ENCODE data around the gene COPB2. TPM values are rescaled to one million over a fixed set of nuclear protein-coding genes. Genes with fewer than 3 reads are reported as not detected.

The COPB2 gene
- total RNA-seq, 1 donor from 2014 or later: 113 TPM

DNA sequence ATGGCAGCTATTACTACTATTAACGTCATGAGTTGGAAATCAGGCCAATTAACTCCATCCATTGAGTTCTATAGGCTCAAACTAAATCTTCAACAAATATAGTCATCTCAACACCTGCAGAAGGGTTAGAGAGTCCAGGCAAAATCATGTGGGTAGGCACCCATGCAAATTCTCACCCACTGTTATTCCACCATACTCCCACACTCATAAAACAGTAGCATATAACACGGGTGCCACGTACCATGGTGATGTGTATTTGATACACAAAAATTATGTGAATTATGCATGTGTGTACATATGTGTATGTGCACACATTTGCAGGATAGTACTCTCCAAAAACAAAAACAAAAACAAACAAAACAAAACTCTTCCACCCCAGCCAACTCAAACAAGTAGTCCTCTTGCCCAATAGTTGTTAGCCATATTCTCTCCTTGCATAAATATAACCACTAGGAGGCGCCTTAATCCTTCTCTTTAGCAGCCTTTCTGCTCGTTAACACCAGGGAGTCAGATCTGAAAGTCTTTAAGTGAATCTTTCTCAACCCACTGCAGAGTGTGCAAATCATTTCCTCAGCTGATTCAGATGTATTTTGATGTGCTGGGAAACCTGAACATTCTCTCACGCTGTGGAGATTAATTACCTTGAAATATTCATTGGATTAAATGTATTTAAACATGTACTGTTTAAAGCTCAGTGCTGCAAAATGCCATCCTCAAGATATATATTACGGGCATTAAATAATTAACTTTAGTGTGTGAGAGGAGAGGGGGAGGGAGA lies 38.0 kb upstream of the COPB2 start:
- Mint-ChIP-seq H3K36me3 (ENCODE audit: low read depth) (peaks cover 3% of the 10 kb centered on the region), H3K9me3 (no peaks in the 10 kb centered on the region), H3K27ac (ENCODE audit: unreplicated experiment) (no peak overlapping the region), H3K27me3 (ENCODE audit: low read depth) (no peaks in the 10 kb centered on the region), H3K4me3 (no peak overlapping the region), H3K4me1 (no peaks in the 10 kb centered on the region)
- TF ChIP-seq, protein P1, sequence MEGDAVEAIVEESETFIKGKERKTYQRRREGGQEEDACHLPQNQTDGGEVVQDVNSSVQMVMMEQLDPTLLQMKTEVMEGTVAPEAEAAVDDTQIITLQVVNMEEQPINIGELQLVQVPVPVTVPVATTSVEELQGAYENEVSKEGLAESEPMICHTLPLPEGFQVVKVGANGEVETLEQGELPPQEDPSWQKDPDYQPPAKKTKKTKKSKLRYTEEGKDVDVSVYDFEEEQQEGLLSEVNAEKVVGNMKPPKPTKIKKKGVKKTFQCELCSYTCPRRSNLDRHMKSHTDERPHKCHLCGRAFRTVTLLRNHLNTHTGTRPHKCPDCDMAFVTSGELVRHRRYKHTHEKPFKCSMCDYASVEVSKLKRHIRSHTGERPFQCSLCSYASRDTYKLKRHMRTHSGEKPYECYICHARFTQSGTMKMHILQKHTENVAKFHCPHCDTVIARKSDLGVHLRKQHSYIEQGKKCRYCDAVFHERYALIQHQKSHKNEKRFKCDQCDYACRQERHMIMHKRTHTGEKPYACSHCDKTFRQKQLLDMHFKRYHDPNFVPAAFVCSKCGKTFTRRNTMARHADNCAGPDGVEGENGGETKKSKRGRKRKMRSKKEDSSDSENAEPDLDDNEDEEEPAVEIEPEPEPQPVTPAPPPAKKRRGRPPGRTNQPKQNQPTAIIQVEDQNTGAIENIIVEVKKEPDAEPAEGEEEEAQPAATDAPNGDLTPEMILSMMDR (conservative IDR thresholded peaks at IDR 0.05): peak; percentile 92
- DNase-seq (ENCODE audit: low read depth, low spot score): peak; percentile 14

DNA sequence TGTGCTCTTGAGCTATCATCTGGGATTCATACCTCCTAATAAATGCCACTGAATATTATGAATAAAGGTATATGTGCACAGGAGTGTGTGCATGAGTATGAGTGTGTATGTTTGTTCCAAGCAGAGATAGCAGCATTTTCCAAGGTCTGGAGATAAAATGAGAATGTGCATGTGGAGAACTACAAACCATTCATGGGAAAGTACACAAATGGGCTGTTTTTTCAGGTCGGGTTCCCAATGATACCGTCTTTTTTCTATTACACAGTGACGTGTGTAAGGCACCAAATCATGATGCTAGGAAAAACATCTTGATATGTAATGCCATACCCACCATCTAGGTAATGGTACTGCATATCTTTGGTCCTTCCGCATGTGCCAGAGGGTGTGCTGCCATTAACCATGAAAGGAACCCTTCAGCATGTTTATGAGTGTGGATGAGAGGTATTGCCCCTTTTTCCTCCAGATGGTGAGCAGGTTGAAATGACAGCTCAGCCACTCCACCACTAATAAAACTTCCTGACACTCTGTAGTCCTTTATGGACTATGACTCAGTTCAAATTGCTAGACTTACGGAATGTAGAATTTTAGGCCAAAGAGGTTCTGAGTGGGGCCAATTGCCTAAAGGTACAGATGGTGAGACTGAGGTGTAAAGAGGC lies 36.4 kb upstream of the COPB2 start:
- DNase-seq (ENCODE audit: low read depth, low spot score): no peak
- TF ChIP-seq, protein P1 (conservative IDR thresholded peaks at IDR 0.05): no peak
- no peaks in the 10 kb centered on the region for H3K27me3 Mint-ChIP-seq (ENCODE audit: low read depth)
- H3K4me3 Mint-ChIP-seq: no peak overlapping the region
- H3K9me3 Mint-ChIP-seq: no peaks in the 10 kb centered on the region
- H3K27ac Mint-ChIP-seq (ENCODE audit: unreplicated experiment): no peak overlapping the region
- H3K36me3 Mint-ChIP-seq (ENCODE audit: low read depth): peaks cover 3% of the 10 kb centered on the region
- H3K4me1 Mint-ChIP-seq: no peaks in the 10 kb centered on the region

DNA sequence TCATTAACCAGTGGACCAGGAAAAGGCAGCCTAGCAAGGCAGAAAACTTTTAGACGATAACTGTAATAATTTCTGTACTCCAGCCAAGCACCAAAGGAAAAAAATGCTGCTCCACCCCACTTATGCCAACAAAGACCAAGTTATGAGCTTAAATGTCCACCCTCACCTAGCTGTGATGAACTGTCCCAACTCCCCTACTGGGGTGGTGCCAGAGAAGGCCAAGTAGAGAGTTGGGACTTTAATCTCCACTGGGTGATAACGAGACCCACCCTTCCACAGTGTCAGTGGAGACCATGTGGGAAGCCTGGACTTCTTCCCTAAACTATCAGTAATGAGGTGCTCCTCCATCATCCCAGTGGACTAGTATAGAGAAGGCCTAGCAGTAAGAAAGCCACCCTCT lies 33.8 kb upstream of the COPB2 start:
- TF ChIP-seq, protein P1 (conservative IDR thresholded peaks at IDR 0.05): no peak
- H3K36me3 Mint-ChIP-seq (ENCODE audit: low read depth): peaks cover 6% of the 10 kb centered on the region
- H3K27ac Mint-ChIP-seq (ENCODE audit: unreplicated experiment): no peak overlapping the region
- no peaks in the 10 kb centered on the region for H3K4me1 Mint-ChIP-seq
- no peaks in the 10 kb centered on the region for H3K9me3 Mint-ChIP-seq
- no peaks in the 10 kb centered on the region for H3K27me3 Mint-ChIP-seq (ENCODE audit: low read depth)
- no peak for DNase-seq (ENCODE audit: low read depth, low spot score)
- no peak overlapping the region for H3K4me3 Mint-ChIP-seq

DNA sequence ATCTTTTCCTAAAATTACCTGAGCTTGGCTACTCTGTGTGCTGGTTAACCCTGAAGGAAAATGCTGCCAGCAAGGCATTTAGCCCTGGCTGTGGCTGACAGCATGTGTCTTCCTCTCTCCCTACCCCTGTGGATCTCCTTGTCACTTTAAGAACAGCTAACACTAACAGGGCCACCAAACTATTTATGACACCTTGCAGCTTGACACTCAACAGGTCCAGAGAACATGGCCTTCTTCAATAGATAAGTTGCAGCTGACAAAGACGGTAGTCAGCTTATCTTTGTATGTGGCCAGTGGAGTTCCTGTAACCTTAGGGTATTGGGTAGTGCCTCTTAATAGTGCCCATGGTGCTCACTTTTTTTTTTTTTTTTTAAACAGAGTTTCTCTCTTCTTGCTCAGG lies 32.0 kb upstream of the COPB2 start:
- TF ChIP-seq, protein P1 (conservative IDR thresholded peaks at IDR 0.05): no peak
- no peak overlapping the region for H3K4me3 Mint-ChIP-seq
- no peaks in the 10 kb centered on the region for H3K4me1 Mint-ChIP-seq
- no peaks in the 10 kb centered on the region for H3K27me3 Mint-ChIP-seq (ENCODE audit: low read depth)
- no peak overlapping the region for H3K27ac Mint-ChIP-seq (ENCODE audit: unreplicated experiment)
- DNase-seq (ENCODE audit: low read depth, low spot score): no peak
- H3K36me3 Mint-ChIP-seq (ENCODE audit: low read depth): peaks cover 12% of the 10 kb centered on the region
- H3K9me3 Mint-ChIP-seq: peaks cover 4% of the 10 kb centered on the region

DNA sequence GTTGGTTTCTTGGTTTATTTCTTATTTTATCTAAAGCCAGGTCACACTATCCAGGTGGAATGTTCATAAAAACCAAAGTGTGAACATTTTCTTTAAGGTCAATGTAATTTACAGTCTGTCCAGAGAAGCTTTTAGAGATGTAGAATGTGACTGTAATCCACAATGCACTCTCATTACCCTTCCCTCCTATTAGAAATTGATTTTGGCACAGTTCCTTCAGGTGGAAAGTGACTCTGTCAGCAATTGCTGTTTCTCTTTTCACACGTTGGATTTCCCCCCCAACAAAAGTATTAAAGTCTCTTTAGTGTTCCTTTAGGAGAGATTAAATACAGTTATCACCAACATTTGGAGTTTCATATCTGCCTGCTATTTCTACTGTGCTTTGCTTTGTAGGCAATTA lies 31.6 kb upstream of the COPB2 start:
- H3K27me3 Mint-ChIP-seq (ENCODE audit: low read depth): no peaks in the 10 kb centered on the region
- no peaks in the 10 kb centered on the region for H3K4me1 Mint-ChIP-seq
- TF ChIP-seq, protein P1 (conservative IDR thresholded peaks at IDR 0.05): no peak
- DNase-seq (ENCODE audit: low read depth, low spot score): no peak
- peaks cover 12% of the 10 kb centered on the region for H3K36me3 Mint-ChIP-seq (ENCODE audit: low read depth)
- H3K9me3 Mint-ChIP-seq: peaks cover 5% of the 10 kb centered on the region
- no peak overlapping the region for H3K27ac Mint-ChIP-seq (ENCODE audit: unreplicated experiment)
- H3K4me3 Mint-ChIP-seq: no peak overlapping the region
